Cardiac muscle cell (in vitro differentiated cells and primary cell): ENCODE measurements around the gene CELSR1. TPM values are rescaled to one million over a fixed set of nuclear protein-coding genes. Genes with fewer than 3 reads are reported as not detected.

Experiments
- DNase-seq, 2 donors: peaks; one replicate each; pipeline versions ENCODE4 v3.0.0 to v3.0.0-alpha.2; 2010 to 2017; ENCODE audit warnings: low read depth in 1 of 2, low spot score in 1 of 2
- H3K27ac ChIP-seq: fragments of 200-600 bp; sonication (generic); 2 replicates; pipeline ENCODE4 v1.5.1; 2016
- H3K27me3 ChIP-seq: fragments of 200-600 bp; sonication (generic); 2 replicates; pipeline ENCODE4 v1.6.0; 2016; ENCODE audit warnings: control low read depth
- H3K36me3 ChIP-seq: fragments of 200-600 bp; sonication (generic); 2 replicates; pipeline ENCODE4 v1.5.1; 2016; ENCODE audit warnings: control low read depth
- H3K4me1 ChIP-seq: fragments of 200-600 bp; sonication (generic); 2 replicates; pipeline ENCODE4 v1.8.1; 2017; ENCODE audit warnings: low read depth, mild to moderate bottlenecking, mixed run types
- H3K4me3 ChIP-seq: fragments of 200-600 bp; sonication (generic); 2 replicates; pipeline ENCODE4 v1.5.1; 2016; ENCODE audit warnings: mild to moderate bottlenecking
- H3K9me3 ChIP-seq: fragments of 200-600 bp; sonication (generic); 2 replicates; pipeline ENCODE4 v1.5.1; 2017; ENCODE audit warnings: low read depth, mild to moderate bottlenecking, control low read depth
- CTCF ChIP-seq: IDR thresholded peaks from 2 replicates; pipeline ENCODE4 v1.5.1; 2012; ENCODE audit warnings: low read depth, mild to moderate bottlenecking, low read length
- polyA plus RNA-seq: library from polyadenylated mRNA; unstranded; fragments of >200 nt; fragmentation: Nextera tagmentation; extraction: Ambion mirVana; gene quantifications from 2 replicates; pipeline ENCODE4 v1.2.1, GENCODE V29; 2016
- total RNA-seq: library from RNA; depleted of rRNA; stranded (reverse); fragments of >200 nt; gene quantifications from 2 replicates; pipeline ENCODE4 v1.2.3, GENCODE V29; 2016

Gene CELSR1
- total and polyA plus RNA-seq, 2 experiments from 2014 or later: 9.0 to 37.4 TPM

GRCh38 chr22:46381731-46382130, 155.7 kb downstream of the CELSR1 start:
- DNase-seq: no peak
- TF ChIP-seq CTCF: no peak
- Histone ChIP-seq H3K9me3 (no peaks in the 10 kb centered on the region), H3K27me3 (no peaks in the 10 kb centered on the region), H3K27ac (no peak overlapping the region), H3K36me3 (peaks cover 8% of the 10 kb centered on the region), H3K4me3 (no peak overlapping the region), H3K4me1 (peaks cover 14% of the 10 kb centered on the region)

GRCh38 chr22:46381142-46381541, 156.3 kb downstream of the CELSR1 start:
- Histone ChIP-seq H3K27ac (no peak overlapping the region), H3K27me3 (no peaks in the 10 kb centered on the region), H3K36me3 (peaks cover 8% of the 10 kb centered on the region), H3K4me1 (peaks cover 14% of the 10 kb centered on the region), H3K4me3 (no peak overlapping the region), H3K9me3 (no peaks in the 10 kb centered on the region)
- TF ChIP-seq CTCF: no peak
- DNase-seq: peak in 1 of 2 donors; percentile 9

DNA sequence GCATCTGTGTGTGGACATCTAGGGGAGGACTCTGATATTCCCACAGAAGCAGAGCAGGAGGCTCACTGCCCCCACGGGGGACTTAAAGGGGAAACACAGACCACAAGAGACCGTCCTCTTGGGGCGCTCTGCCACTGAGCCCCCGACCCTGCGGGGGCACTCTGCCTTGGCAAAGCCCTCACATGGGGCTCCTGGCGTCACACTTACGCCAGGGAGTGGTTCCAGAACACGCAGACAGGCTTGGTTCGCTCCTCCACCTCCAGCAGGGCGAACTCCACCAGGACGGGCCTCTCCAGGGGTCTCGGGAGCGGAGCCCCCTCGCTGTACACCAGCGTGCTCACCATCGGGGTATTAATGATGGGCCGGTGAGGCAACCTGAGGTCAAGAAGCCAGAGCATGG, 156.8 kb downstream of the CELSR1 start:
- DNase-seq: no peak
- H3K4me3 ChIP-seq: no peak overlapping the region
- peaks cover 14% of the 10 kb centered on the region for H3K4me1 ChIP-seq
- no peaks in the 10 kb centered on the region for H3K9me3 ChIP-seq
- H3K27me3 ChIP-seq: no peaks in the 10 kb centered on the region
- no peak for TF ChIP-seq CTCF
- no peak overlapping the region for H3K27ac ChIP-seq
- H3K36me3 ChIP-seq: peaks cover 8% of the 10 kb centered on the region

DNA sequence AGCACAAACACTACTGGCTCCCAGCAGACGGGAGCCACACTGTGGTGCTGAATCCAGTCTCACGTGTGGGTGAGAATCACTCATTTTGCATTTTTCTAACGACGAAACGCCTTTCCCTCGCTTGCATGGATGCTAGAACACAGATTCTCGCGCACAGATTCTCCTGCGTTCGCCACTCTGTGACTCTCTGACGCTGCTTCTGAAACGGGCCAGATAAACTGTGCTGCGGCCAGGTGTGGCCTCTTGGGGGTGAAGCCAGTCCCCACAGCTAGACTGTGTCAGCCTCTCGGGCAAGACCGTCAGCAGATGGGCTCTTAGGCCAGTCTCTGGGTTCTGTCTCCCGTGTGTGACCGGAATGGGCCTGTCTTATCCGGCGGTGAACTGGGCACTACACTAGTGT, 157.4 kb downstream of the CELSR1 start:
- Histone ChIP-seq H3K36me3 (peaks cover 8% of the 10 kb centered on the region), H3K27me3 (no peaks in the 10 kb centered on the region), H3K9me3 (no peaks in the 10 kb centered on the region), H3K4me1 (peaks cover 14% of the 10 kb centered on the region), H3K4me3 (no peak overlapping the region), H3K27ac (no peak overlapping the region)
- no peak for DNase-seq
- TF ChIP-seq CTCF: no peak

DNA sequence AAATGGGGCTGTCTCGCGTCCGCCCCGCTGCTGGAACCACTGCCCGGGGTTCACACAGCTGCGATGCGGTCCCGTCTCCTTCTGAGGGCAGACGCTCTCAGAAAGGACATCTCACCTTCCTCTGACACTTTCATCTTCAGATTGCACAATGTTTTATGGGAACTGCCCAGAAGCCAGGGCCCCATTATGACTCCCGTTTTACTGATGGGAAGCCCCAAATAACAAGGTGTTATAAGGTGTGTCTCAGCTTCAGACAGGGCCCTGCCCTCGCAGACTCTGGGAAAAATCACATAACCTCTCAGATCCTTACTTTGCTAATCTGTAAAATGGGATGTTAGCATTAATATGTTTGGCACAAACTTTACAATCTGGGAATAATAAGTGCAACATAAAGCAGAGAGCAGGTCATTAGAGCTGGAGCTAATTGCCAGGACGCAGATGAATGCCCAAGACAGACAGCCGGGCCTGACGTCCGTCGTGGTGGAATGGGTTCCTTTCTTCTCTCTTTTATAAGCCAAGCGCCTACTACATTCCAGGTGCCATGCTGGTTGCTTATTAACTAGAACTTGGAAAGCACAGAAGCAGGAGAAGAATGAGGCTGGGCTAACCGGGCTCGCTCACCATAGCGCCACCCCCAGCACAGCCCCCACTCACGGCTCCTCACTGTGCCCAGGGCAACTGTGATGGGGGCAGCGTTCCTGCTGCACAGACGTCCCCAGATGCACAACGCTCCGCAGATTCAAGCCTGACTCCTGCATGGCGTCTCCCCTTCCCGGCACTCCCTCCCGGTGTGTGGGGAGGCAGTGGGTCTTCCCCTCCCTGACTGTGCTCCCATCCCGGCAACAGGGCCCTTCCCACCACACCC, 158.1 kb downstream of the CELSR1 start:
- H3K27ac ChIP-seq: no peak overlapping the region
- no peak for TF ChIP-seq CTCF
- H3K4me1 ChIP-seq: peaks cover 14% of the 10 kb centered on the region
- H3K9me3 ChIP-seq: no peaks in the 10 kb centered on the region
- no peak for DNase-seq
- H3K4me3 ChIP-seq: no peak overlapping the region
- H3K27me3 ChIP-seq: no peaks in the 10 kb centered on the region
- peaks cover 8% of the 10 kb centered on the region for H3K36me3 ChIP-seq
